Testis (tissue), 3 donors: ENCODE data around the gene SMPD2. TPM values are rescaled to one million over a fixed set of nuclear protein-coding genes. Genes with fewer than 3 reads are reported as not detected.

Source experiments
- DNase-seq: peaks from one replicate; pipeline ENCODE4 v3.0.0-alpha.2; 2019
- H3K27ac ChIP-seq, 2 donors: fragments of 200-600 bp; sonication (generic); one replicate each; pipeline ENCODE4 v1.5.1; 2019
- H3K27me3 ChIP-seq: fragments of 200-600 bp; sonication (generic); one replicate; pipeline ENCODE4 v1.5.1; 2019
- H3K36me3 ChIP-seq: fragments of 200-600 bp; sonication (generic); one replicate; pipeline ENCODE4 v1.5.1; 2017; ENCODE audit warnings: low read depth; ENCODE audit errors: missing control alignments
- H3K4me1 ChIP-seq: fragments of 200-600 bp; sonication (generic); one replicate; pipeline ENCODE4 v1.5.1; 2019
- H3K4me3 ChIP-seq, 2 donors: fragments of 200-600 bp; sonication (generic); one replicate each; pipeline ENCODE4 v1.5.1; 2017 to 2019
- H3K9me3 ChIP-seq: fragments of 200-600 bp; sonication (generic); one replicate; pipeline ENCODE4 v1.5.1; 2017
- CTCF ChIP-seq, 3 experiments: fragments of 450-650 bp in 2 of 3; fragments of 200-600 bp in 1 of 3; sonication (generic) in 1 of 3; IDR thresholded peaks; one replicate each; pipeline ENCODE4 v1.5.1; 2016 to 2019; ENCODE audit warnings: antibody characterized with exemption in 3 of 3, mild to moderate bottlenecking in 2 of 3, moderate library complexity in 1 of 3
- POLR2A ChIP-seq: fragments of 450-650 bp; IDR thresholded peaks from one replicate; pipeline ENCODE4 v1.6.1; 2017; ENCODE audit warnings: antibody characterized with exemption, mild to moderate bottlenecking, moderate library complexity
- whole genome bisulfite sequencing, 2 donors: methylation state at CpG; one replicate each; pipeline ENCODE4 v1.1.5; 2018; 5-methylcytosine and 5-hydroxymethylcytosine counted together
- intact Hi-C: fragments of 100-400 bp; cut with DNase I; formaldehyde crosslinking; loops from one replicate; pipeline ENCODE4 v1.15.1; 2023; ENCODE audit warnings: low total_unique reads
- polyA plus RNA-seq: library from polyadenylated mRNA; stranded (reverse); fragments of 350-450 nt; fragmentation: Illumina TruSeq; extraction: RNeasy Lipid Tissue Mini Kit (QIAGEN cat#74804); gene quantifications from one replicate; pipeline ENCODE4 v1.2.3, GENCODE V29; 2014; ENCODE audit warnings: low read depth, low replicate concordance; ENCODE audit not compliant: insufficient read depth
- total RNA-seq, 2 donors: library from RNA; depleted of rRNA; stranded (reverse); fragments of >200 nt; gene quantifications; one replicate each; pipeline ENCODE4 v1.2.3, GENCODE V29; 2016

The SMPD2 gene
- total and polyA plus RNA-seq, 3 donors from 2014 or later = 29.9 to 94.3 (median 49.1) TPM

- 76 to 85% methylated on average over 3 of the region's 3 CpGs for whole genome bisulfite sequencing, 2 donors
- peaks cover 11% of the 10 kb centered on the region for H3K4me1 ChIP-seq
These were observed 10.3 kb downstream of the SMPD2 start for GRCh38 chr6:109450801-109451200.

GRCh38 chr6:109451376-109451775 lies 10.9 kb downstream of the SMPD2 start:
- Histone ChIP-seq H3K27me3 (no peaks in the 10 kb centered on the region), H3K4me3 (no peak overlapping the region), H3K9me3 (no peaks in the 10 kb centered on the region), H3K36me3 (no peaks in the 10 kb centered on the region), H3K27ac (no peak overlapping the region), H3K4me1 (peaks cover 11% of the 10 kb centered on the region)
- intact Hi-C loops = no loop called here
- WGBS, 2 donors = 95 to 96% methylated on average over 7 of the region's 7 CpGs
- DNase-seq = no peak
- no peak for TF ChIP-seq CTCF (IDR thresholded peaks at IDR 0.05)
- TF ChIP-seq POLR2A = no peak

More at GRCh38 chr6:109450801-109451200, 10.3 kb downstream of the SMPD2 start:
- Histone ChIP-seq H3K27me3 (no peaks in the 10 kb centered on the region), H3K9me3 (no peaks in the 10 kb centered on the region), H3K4me3 (no peak overlapping the region), H3K36me3 (no peaks in the 10 kb centered on the region), H3K27ac (no peak overlapping the region)
- no peak for DNase-seq
- intact Hi-C loops = no loop called here
- no peak for TF ChIP-seq CTCF (IDR thresholded peaks at IDR 0.05)

- H3K27ac ChIP-seq = no peak overlapping the region
These were observed 11.7 kb downstream of the SMPD2 start for GRCh38 chr6:109452181-109452580.

GRCh38 chr6:109453156-109453555 lies 12.6 kb downstream of the SMPD2 start:
- DNase-seq = no peak
- H3K27ac ChIP-seq = no peak overlapping the region
- H3K27me3 ChIP-seq = no peaks in the 10 kb centered on the region
- 78 to 88% methylated on average over 2 of the region's 2 CpGs for WGBS, 2 donors
- no peak overlapping the region for H3K4me3 ChIP-seq
- peaks cover 19% of the 10 kb centered on the region for H3K4me1 ChIP-seq
- intact Hi-C loops = no loop called here
- H3K9me3 ChIP-seq = no peaks in the 10 kb centered on the region
- H3K36me3 ChIP-seq = no peaks in the 10 kb centered on the region
- no peak for TF ChIP-seq POLR2A
- no peak for TF ChIP-seq CTCF (IDR thresholded peaks at IDR 0.05)

More at GRCh38 chr6:109452181-109452580, 11.7 kb downstream of the SMPD2 start:
- no peak for DNase-seq
- intact Hi-C loops = no loop called here
- H3K9me3 ChIP-seq = no peaks in the 10 kb centered on the region
- TF ChIP-seq CTCF (IDR thresholded peaks at IDR 0.05) (no peak), POLR2A (no peak)
- no peaks in the 10 kb centered on the region for H3K27me3 ChIP-seq
- H3K4me1 ChIP-seq = peaks cover 12% of the 10 kb centered on the region
- no peak overlapping the region for H3K4me3 ChIP-seq
- WGBS, 2 donors = 93 to 95% methylated on average over 9 of the region's 9 CpGs
- H3K36me3 ChIP-seq = no peaks in the 10 kb centered on the region
